Prostate gland (tissue), 2 donors: Measurements from ENCODE around the gene SND1.

Experiments used
- CTCF ChIP-seq, 4 experiments: fragments of 200-600 bp in 2 of 4; fragments of 450-650 bp in 2 of 4; sonication (generic) in 2 of 4; IDR thresholded peaks; 1 replicate in 3 of 4; 2 replicates in 1 of 4; pipeline ENCODE4 v1.5.1; 2016 to 2019; ENCODE audit warnings: antibody characterized with exemption in 4 of 4, mild to moderate bottlenecking in 2 of 4, moderate library complexity in 2 of 4
- POLR2A ChIP-seq: fragments of 450-650 bp; IDR thresholded peaks from one replicate; pipeline ENCODE4 v1.6.1; 2016; ENCODE audit warnings: antibody characterized with exemption, mild to moderate bottlenecking
- POLR2AphosphoS5 ChIP-seq: sonication (generic); formaldehyde crosslinking; IDR thresholded peaks from one replicate; pipeline ENCODE4 v1.6.1; 2017; ENCODE audit warnings: antibody characterized with exemption

GRCh38 chr7:128032605-128033235 is 380.7 kb downstream of the SND1 start:
- TF ChIP-seq POLR2AphosphoS5 (no peak), CTCF (IDR thresholded peaks at IDR 0.05) (no peak), POLR2A (no peak)
